HG03571 (cell line): ENCODE results near the gene HAS3.

Experiments used
- ATAC-seq: cut with Tn5 transposase; IDR thresholded peaks from one replicate; pipeline ENCODE4 v1.9.1; 2021; ENCODE audit not compliant: unreplicated experiment

The HAS3 gene

DNA sequence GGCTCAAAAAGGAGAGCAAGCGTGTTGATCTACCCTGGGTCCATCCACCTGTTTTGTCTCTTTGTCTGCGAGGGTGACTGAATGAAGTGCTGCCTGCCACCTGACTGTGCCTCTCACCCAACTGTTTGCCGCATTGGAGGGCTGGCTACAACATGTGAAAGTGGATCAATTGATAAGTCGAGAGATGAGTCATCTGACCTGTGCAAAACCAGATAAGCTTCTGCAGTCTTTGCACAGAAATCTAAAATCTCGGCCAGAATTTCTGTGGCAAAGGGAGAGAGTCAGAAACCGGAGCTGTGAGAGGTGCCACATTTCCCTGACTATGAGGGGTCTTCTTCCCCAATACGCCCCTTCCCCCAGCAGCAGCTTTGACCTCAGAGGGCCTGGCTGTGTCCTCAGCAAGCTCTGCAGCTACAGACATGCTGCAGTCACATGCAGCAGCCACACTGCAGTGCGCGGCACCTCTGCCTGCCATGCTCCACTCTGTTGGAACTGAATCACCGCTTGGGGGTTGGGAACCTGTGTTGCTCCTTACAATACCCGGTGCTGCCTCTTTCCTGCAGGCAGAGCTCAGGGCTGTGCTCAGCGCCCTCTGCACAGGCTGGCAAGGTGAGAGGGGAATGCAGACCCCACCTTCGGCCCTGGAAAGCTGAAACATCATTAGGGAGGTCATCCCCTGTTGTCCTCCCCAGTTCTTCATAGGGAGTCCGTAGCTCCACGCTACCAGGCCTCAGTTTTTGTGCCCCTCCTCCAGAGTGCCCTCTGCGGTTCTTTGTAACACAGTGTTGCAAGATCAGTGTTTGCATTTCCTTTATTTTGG is 16.2 kb upstream of the HAS3 start:
- ATAC-seq: no peak

DNA sequence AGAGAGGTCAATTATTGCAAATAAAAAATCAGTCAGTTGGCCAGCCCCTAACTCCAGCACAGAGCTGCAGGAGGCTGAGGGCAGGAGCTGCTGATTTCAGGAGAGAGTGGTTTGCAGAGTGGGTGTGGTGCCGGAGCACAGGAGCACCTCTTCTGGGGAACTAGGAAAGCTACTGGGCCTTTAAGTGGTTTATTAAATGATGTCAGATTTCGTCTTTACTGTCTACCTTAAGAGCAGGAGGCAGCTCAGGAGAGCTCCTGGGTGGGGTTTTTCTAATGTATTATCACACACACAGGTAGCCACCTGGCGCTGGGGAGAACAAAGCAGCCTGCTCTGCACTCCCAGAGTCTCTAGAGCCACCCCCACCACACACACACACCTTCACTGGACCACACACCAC is 11.5 kb upstream of the HAS3 start:
- no peak for ATAC-seq

DNA sequence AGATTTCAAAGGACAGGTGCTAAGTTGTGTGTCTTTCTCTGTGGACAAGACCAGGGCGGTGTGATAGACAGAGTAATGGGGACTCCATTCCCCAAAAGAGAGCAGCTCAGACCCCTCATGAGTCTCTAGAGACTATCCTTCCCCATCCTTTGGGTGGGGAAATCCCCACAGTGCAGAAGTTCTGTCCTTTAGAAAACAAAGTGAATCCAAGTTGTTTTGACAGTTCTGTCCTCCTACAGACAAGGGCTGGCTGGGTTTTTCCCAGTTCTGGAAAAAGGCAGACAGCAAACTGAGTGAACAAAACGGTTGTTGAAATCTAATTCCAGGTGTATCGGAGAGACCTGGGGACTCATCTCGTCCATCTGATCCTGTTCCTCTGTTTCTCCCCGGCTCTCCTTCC is 11.0 kb upstream of the HAS3 start:
- ATAC-seq: no peak

DNA sequence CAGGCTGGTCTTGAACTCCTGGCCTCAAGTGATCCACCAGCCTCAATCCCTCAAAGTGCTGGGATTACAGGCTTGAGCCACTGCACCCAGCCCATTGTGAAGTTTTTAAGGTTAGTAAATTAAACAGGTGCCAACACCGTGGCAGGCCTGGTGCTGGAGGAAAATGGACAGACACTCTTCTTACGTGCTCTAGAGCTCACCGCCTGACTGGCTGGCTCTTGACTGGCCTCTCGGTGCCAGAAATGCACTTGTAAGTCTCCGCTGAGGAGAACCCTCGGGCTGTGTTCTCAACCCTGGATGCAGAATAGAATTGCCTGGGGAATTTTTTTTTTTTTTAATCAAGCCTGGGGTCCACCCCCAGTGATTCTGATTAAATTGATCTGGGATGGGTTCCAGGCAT is 10.3 kb upstream of the HAS3 start:
- ATAC-seq: no peak

DNA sequence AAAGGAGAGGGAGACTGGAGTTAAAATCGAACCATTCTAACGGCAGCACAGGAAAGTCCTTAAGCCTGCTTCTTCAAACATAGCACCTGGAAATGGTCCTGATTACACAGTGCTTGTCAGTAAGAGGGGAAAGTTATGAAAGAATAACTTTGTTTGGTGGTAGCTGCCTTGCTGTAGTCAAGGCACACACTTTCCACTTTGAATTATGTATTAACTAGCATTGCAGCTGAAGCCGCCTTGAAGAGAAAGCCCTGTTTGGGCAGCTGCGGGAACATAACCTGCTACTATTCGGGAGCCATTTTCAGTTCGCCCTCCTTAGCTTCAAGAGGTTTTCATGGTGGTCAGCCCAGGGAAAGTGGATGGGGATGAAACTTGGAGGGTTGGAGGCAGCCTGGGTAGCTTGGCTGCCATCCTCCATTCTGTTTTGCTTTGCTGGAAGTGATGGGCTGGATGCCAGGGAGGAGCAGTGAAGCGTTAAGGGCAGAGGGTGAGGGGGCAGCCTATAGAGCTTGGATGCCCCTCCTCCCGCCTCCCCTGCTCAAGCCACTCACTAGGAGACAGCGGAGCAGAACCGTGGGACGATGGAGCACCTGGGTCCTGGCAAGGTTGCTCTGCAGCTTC is 5.3 kb upstream of the HAS3 start:
- no peak for ATAC-seq

DNA sequence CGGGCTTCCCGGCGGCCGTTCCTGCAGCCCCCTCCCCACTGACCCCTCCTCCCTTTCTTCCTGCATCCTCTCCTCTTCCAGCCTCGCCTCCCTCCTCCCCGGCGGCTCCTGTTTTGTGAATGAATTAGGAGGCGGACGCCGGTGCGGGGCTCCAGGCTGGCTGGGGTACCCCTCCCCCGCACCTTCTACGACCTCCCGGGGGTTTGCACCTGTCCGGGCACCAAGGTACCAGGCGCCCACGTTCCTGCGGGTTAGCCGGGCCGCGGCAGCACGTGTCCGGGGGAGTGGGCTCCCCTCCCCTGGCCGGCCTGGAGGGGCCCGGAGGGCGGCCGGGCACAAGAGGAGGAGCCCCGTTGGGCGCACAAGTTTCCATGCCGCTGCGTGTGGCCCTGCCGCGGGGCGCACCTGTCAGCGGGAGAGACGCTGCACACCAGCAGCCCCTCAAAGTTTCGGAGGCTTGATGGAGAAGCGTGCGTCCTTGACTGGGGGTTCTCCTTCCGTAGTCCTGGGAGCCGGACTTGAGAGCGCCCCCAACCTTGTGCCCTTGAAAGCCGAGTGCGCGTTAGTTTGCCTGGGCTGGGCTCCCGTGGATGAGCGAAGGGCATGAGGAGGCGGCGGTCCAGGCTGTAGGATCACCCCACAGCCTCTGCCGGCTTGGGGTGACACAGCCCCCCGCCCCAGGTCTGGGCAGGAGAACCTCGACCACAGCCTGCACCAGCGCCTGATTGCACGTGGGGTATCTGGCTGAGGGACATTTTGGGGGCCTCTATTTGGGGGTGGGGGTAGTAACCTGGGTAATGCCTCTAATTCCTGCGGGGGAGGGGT is 1.2 kb downstream of the HAS3 start:
- ATAC-seq: no peak

DNA sequence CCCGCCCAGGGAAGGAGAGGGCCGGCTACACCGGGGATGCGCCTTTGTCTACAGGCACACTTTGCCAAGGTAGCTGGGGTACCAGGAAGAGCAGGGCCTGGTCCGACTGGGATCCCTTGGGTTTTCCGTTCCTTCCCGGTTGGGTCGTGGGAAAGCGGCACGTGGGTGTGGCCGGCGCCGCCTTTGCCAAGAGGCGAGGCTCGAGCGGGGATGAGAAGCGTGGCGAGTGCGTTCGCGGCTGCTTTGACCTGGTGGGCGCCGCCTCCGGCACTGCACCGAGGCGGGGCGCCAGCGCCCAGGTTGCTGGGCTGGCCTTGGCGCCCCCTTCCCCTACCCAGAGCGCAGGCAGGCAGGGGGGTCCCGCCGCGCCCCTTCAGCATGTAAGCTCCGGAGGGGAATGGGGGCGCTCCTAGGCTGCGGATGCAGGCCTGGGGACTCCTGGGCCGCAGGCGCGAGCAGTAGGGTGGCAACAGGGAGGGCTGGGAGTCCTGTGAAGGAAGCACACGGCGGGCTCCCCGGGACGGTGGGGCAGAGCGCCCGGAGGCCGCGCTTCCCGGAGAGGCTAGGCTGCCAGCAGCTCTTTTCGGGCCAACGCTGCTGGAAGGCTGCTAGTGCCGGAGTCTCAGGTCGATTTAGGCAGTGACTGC is 2.0 kb downstream of the HAS3 start:
- ATAC-seq: no peak

DNA sequence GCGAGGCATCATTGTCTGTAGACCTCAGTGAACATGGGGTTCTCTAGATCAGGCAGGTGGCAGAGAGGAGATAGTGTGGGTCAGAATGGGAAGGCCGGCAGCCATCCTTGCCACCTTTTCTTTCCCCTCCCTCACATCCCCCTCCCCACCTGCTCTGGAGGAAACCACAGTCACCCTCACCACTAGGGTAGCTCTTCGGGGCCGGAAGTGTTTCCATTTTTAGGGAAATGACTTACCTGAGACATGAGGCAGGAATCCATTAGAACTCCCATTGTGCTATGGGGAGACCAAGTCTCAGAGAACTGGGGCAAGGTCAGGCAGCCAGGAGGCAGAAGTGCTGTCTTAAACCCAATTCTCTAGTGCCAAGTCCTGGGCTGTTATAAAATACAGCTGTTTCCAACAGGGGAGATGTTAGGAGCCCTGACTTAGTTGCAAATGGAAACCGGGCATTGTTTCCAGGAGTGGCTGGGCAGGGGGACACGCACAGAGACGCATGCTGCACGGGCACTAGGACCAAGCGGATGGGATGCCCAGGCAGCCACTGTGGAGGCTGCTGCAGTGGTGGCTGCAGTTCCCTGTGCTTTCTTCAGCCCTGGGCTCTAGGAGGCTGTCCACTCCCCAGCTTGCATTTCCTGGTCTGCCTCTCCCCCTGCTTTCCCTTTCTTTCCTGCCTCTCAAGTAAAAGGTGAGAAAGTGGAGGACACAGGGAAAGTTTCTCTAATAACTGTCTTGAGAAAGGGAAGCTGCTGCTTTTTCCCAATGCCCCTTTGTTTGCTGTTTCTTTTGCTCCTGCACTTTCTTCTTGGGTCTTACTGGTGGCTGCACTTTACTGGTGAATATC is 2.8 kb downstream of the HAS3 start:
- ATAC-seq: no peak

DNA sequence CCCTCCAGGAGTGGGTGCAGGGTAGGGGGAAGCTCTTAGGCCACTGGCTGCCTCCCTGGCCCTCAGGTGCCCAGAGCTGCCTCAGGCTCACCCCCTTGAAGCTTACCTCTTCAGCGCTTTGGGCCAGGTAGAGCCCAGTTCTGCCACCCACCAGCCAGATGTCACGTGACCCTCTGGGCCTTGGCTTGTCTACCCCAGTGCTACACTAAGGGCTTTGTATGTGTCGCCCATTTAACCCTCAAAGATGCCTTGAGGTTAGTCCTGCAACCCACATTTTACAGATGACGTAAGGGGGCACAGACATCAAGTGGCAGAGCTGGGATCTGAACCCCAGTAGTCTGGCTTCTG is 3.4 kb downstream of the HAS3 start:
- no peak for ATAC-seq

DNA sequence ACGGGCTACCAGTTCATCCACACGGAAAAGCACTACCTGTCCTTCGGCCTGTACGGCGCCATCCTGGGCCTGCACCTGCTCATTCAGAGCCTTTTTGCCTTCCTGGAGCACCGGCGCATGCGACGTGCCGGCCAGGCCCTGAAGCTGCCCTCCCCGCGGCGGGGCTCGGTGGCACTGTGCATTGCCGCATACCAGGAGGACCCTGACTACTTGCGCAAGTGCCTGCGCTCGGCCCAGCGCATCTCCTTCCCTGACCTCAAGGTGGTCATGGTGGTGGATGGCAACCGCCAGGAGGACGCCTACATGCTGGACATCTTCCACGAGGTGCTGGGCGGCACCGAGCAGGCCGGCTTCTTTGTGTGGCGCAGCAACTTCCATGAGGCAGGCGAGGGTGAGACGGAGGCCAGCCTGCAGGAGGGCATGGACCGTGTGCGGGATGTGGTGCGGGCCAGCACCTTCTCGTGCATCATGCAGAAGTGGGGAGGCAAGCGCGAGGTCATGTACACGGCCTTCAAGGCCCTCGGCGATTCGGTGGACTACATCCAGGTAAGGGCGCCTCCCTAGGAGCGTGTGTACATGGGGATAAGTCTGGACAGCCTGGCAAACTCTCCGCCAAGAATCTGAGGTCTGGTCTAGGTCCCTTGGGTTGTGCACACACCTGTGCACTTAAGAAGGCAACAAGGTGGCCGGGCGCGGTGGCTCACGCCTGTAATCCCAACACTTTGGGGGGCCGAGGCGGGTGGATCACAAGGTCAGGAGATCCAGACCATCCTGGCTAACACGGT is 4.2 kb downstream of the HAS3 start:
- ATAC-seq: no peak

DNA sequence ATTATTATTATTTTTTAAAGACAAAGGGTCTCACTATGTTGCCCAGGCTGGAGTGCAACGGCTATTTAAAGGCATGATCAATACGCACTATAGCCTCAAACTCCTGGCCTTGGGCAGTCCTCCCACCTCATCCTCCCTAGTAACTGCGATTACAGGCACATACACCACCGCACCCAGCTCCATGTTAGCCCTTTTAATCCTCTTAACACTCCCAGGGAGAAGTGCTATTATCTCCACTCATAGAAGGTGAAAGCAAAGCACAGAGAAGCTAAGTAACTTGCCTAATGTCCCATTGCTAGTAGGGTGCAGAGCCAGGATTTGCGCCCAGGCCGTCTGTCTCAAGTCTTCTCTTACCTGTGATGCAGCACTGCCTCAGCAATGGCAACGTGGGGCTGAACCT is 5.0 kb downstream of the HAS3 start:
- no peak for ATAC-seq

DNA sequence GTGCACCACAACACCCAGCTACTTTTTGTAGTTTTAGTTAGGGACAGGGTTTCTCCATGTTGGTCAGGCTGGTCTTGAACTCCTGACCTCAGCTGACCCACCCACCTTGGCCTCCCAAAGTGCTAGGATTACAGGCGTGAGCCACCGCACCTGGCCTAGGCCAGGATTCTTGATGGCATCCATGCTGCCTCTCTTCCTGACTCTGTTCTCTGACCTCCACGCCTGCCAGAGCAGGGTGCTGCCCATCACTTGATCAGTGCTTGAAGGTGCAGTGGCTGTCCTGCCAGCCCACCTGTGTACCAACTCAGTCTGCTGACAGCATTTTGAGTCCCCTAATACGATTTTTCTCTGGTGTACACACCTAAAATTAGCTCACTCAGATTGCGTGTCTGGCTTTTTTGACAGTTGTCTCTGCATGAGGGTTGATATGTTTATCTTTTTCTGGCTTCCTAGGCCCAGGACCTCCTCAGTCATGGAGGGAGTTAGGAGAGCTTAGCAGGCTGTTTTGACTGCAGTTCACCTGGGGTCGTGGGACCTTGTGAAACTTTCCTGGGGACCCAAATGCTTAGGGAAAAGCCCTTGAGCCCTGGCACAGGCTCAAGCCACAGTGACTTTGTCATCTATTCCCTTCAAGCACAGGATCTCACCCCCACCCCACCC is 5.9 kb downstream of the HAS3 start:
- no peak for ATAC-seq

DNA sequence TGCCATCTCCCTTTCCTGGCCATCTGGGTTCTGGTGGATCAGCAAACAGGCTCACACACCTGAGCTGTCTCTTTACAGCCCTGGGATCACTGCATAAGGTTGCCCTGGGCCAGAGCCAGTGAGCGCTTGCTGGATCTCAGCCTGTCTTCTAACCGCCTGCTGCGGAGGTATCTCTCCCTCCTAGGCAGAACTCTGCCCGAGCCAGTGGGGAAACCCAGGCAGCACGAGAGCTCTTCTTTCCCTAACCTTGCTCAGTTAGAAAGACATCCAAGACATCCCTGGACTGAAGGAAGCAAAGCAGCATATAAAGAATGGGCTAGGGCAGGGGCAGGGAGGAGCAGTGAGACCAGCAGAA is 6.4 kb downstream of the HAS3 start:
- ATAC-seq: no peak

DNA sequence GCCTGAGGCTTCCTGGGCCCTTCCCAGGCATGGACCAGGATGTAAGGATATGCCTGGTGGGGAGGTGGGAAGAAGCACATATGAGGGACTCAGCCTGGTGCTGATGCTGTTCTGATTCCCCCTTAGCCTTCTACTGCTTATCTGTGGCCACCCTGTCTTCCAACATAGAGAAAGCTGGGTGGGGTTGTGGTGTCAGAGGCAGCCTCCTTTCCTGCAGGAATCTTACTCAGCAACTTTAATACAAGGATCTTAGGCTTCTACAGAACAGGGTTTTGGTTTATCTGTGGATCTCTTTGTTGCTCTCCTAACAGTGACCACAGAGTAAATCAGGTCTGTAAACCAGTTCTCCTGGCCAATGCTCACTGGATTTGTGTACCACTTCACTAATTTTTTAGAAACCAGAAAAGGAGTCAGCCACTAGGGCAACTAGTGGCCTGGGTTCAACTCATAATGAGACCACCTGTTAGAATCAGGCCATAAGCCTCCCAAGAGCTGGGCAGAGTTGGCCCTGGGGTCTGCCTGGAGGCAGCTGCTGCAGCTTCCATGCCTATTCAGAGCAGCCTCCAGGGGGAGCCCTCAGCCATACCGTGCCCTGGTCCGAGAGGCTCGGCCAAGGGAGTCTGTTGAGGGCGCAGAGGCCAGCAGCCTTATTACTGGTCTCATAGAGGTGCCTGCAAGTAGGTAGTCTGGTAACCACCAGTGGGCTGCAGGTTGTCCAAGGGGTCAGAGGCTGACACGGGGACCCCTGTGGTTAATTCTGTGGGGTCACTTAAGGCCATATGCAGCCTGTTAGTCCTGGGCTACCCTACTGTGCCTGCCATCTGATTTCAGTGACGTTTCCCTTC is 7.1 kb downstream of the HAS3 start:
- no peak for ATAC-seq

DNA sequence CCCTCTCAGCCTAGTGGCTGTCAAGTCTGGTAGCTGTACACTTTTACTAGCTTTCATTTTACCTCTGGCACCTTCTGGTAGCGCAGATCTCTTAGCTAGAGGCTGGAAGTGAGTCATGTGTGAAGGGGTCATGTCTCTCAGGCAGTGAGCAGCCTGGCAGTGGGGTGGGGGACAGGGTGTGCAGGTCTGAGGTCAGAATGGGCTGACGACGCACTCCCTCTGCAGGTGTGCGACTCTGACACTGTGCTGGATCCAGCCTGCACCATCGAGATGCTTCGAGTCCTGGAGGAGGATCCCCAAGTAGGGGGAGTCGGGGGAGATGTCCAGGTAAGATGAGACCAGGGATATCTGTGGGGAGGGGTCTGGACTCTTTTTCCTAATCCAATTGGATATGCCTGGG is 7.8 kb downstream of the HAS3 start:
- no peak for ATAC-seq

DNA sequence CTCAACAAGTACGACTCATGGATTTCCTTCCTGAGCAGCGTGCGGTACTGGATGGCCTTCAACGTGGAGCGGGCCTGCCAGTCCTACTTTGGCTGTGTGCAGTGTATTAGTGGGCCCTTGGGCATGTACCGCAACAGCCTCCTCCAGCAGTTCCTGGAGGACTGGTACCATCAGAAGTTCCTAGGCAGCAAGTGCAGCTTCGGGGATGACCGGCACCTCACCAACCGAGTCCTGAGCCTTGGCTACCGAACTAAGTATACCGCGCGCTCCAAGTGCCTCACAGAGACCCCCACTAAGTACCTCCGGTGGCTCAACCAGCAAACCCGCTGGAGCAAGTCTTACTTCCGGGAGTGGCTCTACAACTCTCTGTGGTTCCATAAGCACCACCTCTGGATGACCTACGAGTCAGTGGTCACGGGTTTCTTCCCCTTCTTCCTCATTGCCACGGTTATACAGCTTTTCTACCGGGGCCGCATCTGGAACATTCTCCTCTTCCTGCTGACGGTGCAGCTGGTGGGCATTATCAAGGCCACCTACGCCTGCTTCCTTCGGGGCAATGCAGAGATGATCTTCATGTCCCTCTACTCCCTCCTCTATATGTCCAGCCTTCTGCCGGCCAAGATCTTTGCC is 9.0 kb downstream of the HAS3 start:
- ATAC-seq: no peak

DNA sequence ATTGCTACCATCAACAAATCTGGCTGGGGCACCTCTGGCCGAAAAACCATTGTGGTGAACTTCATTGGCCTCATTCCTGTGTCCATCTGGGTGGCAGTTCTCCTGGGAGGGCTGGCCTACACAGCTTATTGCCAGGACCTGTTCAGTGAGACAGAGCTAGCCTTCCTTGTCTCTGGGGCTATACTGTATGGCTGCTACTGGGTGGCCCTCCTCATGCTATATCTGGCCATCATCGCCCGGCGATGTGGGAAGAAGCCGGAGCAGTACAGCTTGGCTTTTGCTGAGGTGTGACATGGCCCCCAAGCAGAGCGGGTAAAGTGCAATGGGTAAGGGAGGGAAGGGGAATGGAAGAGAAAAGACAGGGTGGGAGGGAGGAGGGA is 9.5 kb downstream of the HAS3 start:
- ATAC-seq: no peak

DNA sequence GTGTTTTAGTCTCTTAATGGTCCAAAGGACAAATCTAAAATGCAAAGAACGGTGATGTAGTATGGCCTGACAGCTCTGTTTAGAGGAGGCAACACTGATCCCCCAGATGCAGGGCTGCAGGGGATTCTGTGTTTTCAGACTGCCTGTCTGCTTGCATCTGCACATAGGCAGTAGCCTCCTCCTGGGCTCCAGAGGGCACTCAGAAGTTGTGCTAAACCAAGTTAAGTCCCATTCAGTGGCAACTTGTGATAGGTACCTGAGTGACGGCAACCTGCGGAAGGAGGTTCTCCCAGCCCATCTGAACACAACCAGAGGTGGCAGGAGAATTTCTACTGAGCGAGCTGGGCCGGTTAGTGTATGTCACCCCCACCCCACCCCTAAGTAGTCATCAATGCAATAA is 9.9 kb downstream of the HAS3 start:
- no peak for ATAC-seq
